H9 (cell line): ENCODE results near the gene NECTIN1. TPM values are rescaled to one million over a fixed set of nuclear protein-coding genes. Genes with fewer than 3 reads are reported as not detected.

ENCODE experiments used
- DNase-seq: peaks from one replicate; pipeline ENCODE4 v3.0.0-alpha.2; 2017
- H2AFZ ChIP-seq: one replicate; pipeline ENCODE4 v1.6.1; 2013; ENCODE audit warnings: mild to moderate bottlenecking, low read length, control low read depth, moderate library complexity
- H2AK5ac ChIP-seq: 2 replicates; pipeline ENCODE4 v1.6.1; 2013; ENCODE audit warnings: low read length, control low read depth, mixed read lengths; ENCODE audit not compliant: insufficient read length
- H2BK120ac ChIP-seq: one replicate; pipeline ENCODE4 v1.6.1; 2013; ENCODE audit warnings: low read depth, mild to moderate bottlenecking, low read length, control low read depth, inconsistent platforms; ENCODE audit not compliant: poor library complexity, severe bottlenecking
- H2BK12ac ChIP-seq: 2 replicates; pipeline ENCODE4 v1.6.1; 2013; ENCODE audit warnings: low read length, control low read depth, mixed read lengths, low read depth; ENCODE audit not compliant: insufficient read length
- H2BK15ac ChIP-seq: 2 replicates; pipeline ENCODE4 v1.6.1; 2013; ENCODE audit warnings: low read depth, low read length, control low read depth
- H2BK20ac ChIP-seq: one replicate; pipeline ENCODE4 v1.6.1; 2013; ENCODE audit warnings: low read depth, mild to moderate bottlenecking, low read length, control low read depth, inconsistent platforms; ENCODE audit not compliant: poor library complexity, severe bottlenecking
- H2BK5ac ChIP-seq: 2 replicates; pipeline ENCODE4 v1.6.1; 2013; ENCODE audit warnings: low read length, control low read depth, mixed read lengths; ENCODE audit not compliant: insufficient read length
- H3K14ac ChIP-seq: 2 replicates; pipeline ENCODE4 v1.6.1; 2013; ENCODE audit warnings: low read length, control low read depth; ENCODE audit not compliant: insufficient read depth
- H3K18ac ChIP-seq: 2 replicates; pipeline ENCODE4 v1.6.1; 2013; ENCODE audit warnings: low read depth, mild to moderate bottlenecking, mixed read lengths, low read length, control low read depth; ENCODE audit not compliant: insufficient read length
- H3K23ac ChIP-seq: 2 replicates; pipeline ENCODE4 v1.6.1; 2013; ENCODE audit warnings: low read length, control low read depth, mixed read lengths, low read depth; ENCODE audit not compliant: insufficient read length
- H3K23me2 ChIP-seq: 2 replicates; pipeline ENCODE4 v1.6.1; 2013; ENCODE audit warnings: low read depth, mild to moderate bottlenecking, mixed read lengths, low read length, control low read depth; ENCODE audit not compliant: insufficient read length, poor library complexity, severe bottlenecking
- H3K27ac ChIP-seq: 2 replicates; pipeline ENCODE4 v1.5.1; 2013; ENCODE audit warnings: low read length, control low read depth, mixed read lengths, low read depth; ENCODE audit not compliant: insufficient read length
- H3K27me3 ChIP-seq: 2 replicates; pipeline ENCODE4 v1.6.1; 2013; ENCODE audit warnings: low read length, control low read depth, inconsistent platforms; ENCODE audit not compliant: insufficient read depth
- H3K4ac ChIP-seq: 2 replicates; pipeline ENCODE4 v1.6.1; 2013; ENCODE audit warnings: low read depth, mild to moderate bottlenecking, control low read depth, inconsistent platforms, low read length, moderate library complexity
- H3K4me1 ChIP-seq: 2 replicates; pipeline ENCODE4 v1.6.1; 2013; ENCODE audit warnings: low read length, control low read depth, inconsistent platforms; ENCODE audit not compliant: insufficient read depth
- H3K4me2 ChIP-seq: 2 replicates; pipeline ENCODE4 v1.6.1; 2013; ENCODE audit warnings: low read length, control low read depth, mixed read lengths; ENCODE audit not compliant: insufficient read length, insufficient read depth
- H3K56ac ChIP-seq: 2 replicates; pipeline ENCODE4 v1.6.1; 2013; ENCODE audit warnings: low read depth, mild to moderate bottlenecking, mixed read lengths, low read length, control low read depth; ENCODE audit not compliant: insufficient read length
- H3K79me1 ChIP-seq: 2 replicates; pipeline ENCODE4 v1.6.1; 2013; ENCODE audit warnings: low read depth, mild to moderate bottlenecking, moderate library complexity, low read length, control low read depth, inconsistent platforms; ENCODE audit not compliant: insufficient read depth, poor library complexity, severe bottlenecking
- H3K79me2 ChIP-seq: 2 replicates; pipeline ENCODE4 v1.6.1; 2013; ENCODE audit warnings: low read length, control low read depth, inconsistent platforms; ENCODE audit not compliant: insufficient read depth
- H3K9ac ChIP-seq: 2 replicates; pipeline ENCODE4 v1.6.1; 2013; ENCODE audit warnings: low read length, control low read depth, mixed read lengths; ENCODE audit not compliant: insufficient read length; ENCODE audit errors: extremely low read depth
- H3K9me3 ChIP-seq: one replicate; pipeline ENCODE4 v1.6.1; 2013; ENCODE audit warnings: low read depth, low read length, inconsistent platforms; ENCODE audit not compliant: control insufficient read depth
- H3T11ph ChIP-seq: one replicate; pipeline ENCODE4 v1.6.1; 2013; ENCODE audit warnings: mild to moderate bottlenecking, low read length, control low read depth, inconsistent platforms
- H4K20me1 ChIP-seq: one replicate; pipeline ENCODE4 v1.6.1; 2013; ENCODE audit not compliant: control insufficient read depth, insufficient read length, insufficient read depth
- H4K5ac ChIP-seq: 2 replicates; pipeline ENCODE4 v1.6.1; 2013; ENCODE audit warnings: low read depth, mild to moderate bottlenecking, mixed read lengths, low read length, control low read depth; ENCODE audit not compliant: insufficient read length
- H4K8ac ChIP-seq: replicated peaks from 2 replicates; pipeline ENCODE4 v1.6.1; 2013; ENCODE audit warnings: low read length, control low read depth, mixed read lengths, low read depth; ENCODE audit not compliant: insufficient read length
- H4K91ac ChIP-seq: 2 replicates; pipeline ENCODE4 v1.6.1; 2013; ENCODE audit warnings: low read depth, mild to moderate bottlenecking, moderate library complexity, mixed read lengths, low read length, control low read depth; ENCODE audit not compliant: insufficient read length
- H3K27ac Mint-ChIP-seq, 3 experiments: 2 replicates in 2 of 3; 3 replicates in 1 of 3; pipeline ENCODE4 v1.8.0; 2020 to 2021; ENCODE audit warnings: mixed read lengths in 3 of 3, mild to moderate bottlenecking in 1 of 3, moderate library complexity in 1 of 3
- H3K27me3 Mint-ChIP-seq: 2 replicates; pipeline ENCODE4 v1.8.0; 2021; ENCODE audit warnings: low read depth, mild to moderate bottlenecking, moderate library complexity, mixed read lengths
- H3K36me3 Mint-ChIP-seq, 3 experiments: 2 replicates in 2 of 3; 3 replicates in 1 of 3; pipeline ENCODE4 v1.8.0; 2020 to 2021; ENCODE audit warnings: low read depth in 3 of 3, mixed read lengths in 3 of 3; ENCODE audit not compliant: insufficient read depth in 1 of 3
- H3K4me1 Mint-ChIP-seq, 2 experiments: 2 replicates each; pipeline ENCODE4 v1.8.0; 2020; ENCODE audit warnings: mixed read lengths in 2 of 2
- H3K4me3 Mint-ChIP-seq, 2 experiments: 2 replicates in 1 of 2; 3 replicates in 1 of 2; pipeline ENCODE4 v1.8.0; 2020 to 2021; ENCODE audit warnings: mild to moderate bottlenecking in 2 of 2, mixed read lengths in 2 of 2, moderate library complexity in 1 of 2
- H3K9me3 Mint-ChIP-seq, 2 experiments: 2 replicates in 1 of 2; 3 replicates in 1 of 2; pipeline ENCODE4 v1.8.0; 2020; ENCODE audit warnings: mild to moderate bottlenecking in 2 of 2, mixed read lengths in 2 of 2, moderate library complexity in 1 of 2
- CTCF ChIP-seq: fragments of 200-600 bp; sonication (generic); conservative IDR thresholded peaks from 3 replicates; pipeline ENCODE4 v1.8.0; 2021; ENCODE audit warnings: antibody characterized with exemption, mild to moderate bottlenecking
- WGBS: extraction: QIAGEN DNeasy Blood & Tissue Kit; methylation state at CpG from one replicate; pipeline ENCODE4 v1.1.7; 2013; ENCODE audit warnings: missing lambda C conversion rate, low lambda C conversion rate, mixed read lengths; ENCODE audit not compliant: insufficient read length; ENCODE audit errors: extremely low coverage; 5-methylcytosine and 5-hydroxymethylcytosine counted together
- total RNA-seq: library from RNA; stranded (reverse); gene quantifications from 2 replicates; pipeline ENCODE4 v1.2.1, GENCODE V29; 2021

Gene NECTIN1
- total RNA-seq, 1 experiment from 2014 or later, result 113 TPM

GRCh38 chr11:119730789-119731386, 1.9 kb upstream of the NECTIN1 start:
- no peak for DNase-seq
- Histone ChIP-seq H3K9ac (no peak overlapping the region), H4K20me1 (no peaks in the 10 kb centered on the region), H3K79me1 (no peaks in the 10 kb centered on the region), H3K4ac (no peak overlapping the region), H3K9me3 (no peaks in the 10 kb centered on the region), H3K14ac (no peak overlapping the region), H4K5ac (no peak overlapping the region), H3K27me3 (no peaks in the 10 kb centered on the region), H2BK15ac (no peak overlapping the region), H3K56ac (no peak overlapping the region), H3T11ph (no peak overlapping the region), H3K79me2 (peaks cover 12% of the 10 kb centered on the region; the same call in 1 of the 2 replicates), H2AFZ (no peak overlapping the region), H4K91ac (no peak overlapping the region), H3K4me1 (peaks cover 6% of the 10 kb centered on the region; the same call in 1 of the 2 replicates), H2BK120ac (no peak overlapping the region), H2BK12ac (no peak overlapping the region), H2BK5ac (no peak overlapping the region), H3K4me2 (no peak overlapping the region), H3K23me2 (peaks cover 11% of the 10 kb centered on the region), H3K23ac (no peak overlapping the region), H3K27ac (no peak overlapping the region), H2AK5ac (no peak overlapping the region), H2BK20ac (no peak overlapping the region), H3K18ac (no peak overlapping the region), H4K8ac (no peak overlapping the region)
- H3K27me3 Mint-ChIP-seq, result peaks cover 26% of the 10 kb centered on the region
- H3K4me3 Mint-ChIP-seq, result no peak overlapping the region
- H3K4me1 Mint-ChIP-seq, result peaks cover 15 to 20% of the 10 kb centered on the region in 2 experiments
- no peaks in the 10 kb centered on the region for H3K9me3 Mint-ChIP-seq
- H3K27ac Mint-ChIP-seq, result no peak overlapping the region
- WGBS, result no CpG with 5 or more reads among the region's 6 CpGs
- no peak for TF ChIP-seq CTCF
- peaks cover 0 to 15% (median 0%) of the 10 kb centered on the region in 3 experiments; a peak in 2 of 7 replicates for H3K36me3 Mint-ChIP-seq
